ENCODE data around the gene JAK1.
A peak's percentile ranks its signal among the peaks of the same experiment; 100 is the strongest.
"Not testable (repeated sequence)": the region's sequence is repeated elsewhere in the genome, so short reads cannot be mapped to it uniquely, and the experiment has no call there.

The JAK1 gene

GRCh38 chr1:64826991-64827390 lies 139.4 kb downstream of the JAK1 start:
- no peak for DNase-seq

GRCh38 chr1:64823691-64824476 lies 142.5 kb downstream of the JAK1 start:
- peak; percentile 54 for DNase-seq

- no peak for DNase-seq
These were observed 143.7 kb downstream of the JAK1 start for GRCh38 chr1:64822621-64823020.

DNA sequence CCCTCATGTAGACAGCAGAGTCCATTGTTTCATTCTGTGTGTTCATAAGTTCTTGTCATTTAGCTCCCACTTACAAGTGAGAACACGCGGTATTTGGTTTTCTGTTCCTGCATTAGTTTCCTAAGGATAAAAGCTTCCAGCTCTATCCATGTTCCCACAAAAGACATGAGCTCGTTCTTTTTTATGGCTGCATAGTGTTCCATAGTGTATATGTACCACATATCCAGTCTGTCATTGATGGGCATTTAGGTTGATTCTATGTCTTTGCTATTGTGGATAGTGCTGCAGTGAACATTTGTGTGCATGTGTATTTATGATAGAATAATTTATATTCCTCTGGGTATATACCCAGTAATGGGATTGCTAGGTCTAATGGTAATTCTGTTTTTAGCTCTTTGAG lies 145.8 kb downstream of the JAK1 start:
- DNase-seq = not testable (repeated sequence)

DNA sequence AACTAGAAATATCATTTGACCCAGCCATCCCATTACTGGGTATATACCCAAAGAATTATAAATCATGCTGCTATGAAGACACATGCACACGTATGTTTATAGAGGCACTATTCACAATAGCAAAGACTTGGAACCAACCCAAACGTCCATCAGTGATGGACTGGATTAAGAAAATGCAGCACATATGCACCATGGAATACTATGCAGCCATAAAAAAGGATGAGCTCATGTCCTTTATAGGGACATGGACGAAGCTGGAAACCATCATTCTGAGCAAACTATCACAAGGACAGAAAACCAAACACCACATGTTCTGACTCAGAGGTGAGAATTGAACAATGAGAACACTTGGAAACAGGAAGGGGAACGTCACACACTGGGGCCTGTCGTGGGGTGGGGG lies 149.0 kb downstream of the JAK1 start:
- DNase-seq = not testable (repeated sequence)

DNA sequence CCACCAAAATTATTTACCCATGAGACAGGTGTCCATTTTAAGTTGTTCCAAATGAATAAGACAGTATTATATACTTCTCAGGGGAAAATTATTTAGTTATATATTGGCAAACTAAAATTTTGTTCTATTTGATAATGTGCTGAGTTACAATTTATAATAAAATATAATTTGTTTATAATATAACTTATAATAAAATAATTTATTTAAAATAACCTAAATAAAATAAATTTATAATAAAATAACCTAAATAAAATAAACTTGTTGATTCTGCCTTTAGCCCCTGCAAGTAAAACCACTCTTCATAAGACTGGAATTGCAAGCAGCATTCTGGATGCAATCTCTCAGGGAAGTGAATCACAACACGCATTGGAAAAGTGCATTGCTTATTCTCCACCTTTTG lies 151.9 kb downstream of the JAK1 start:
- DNase-seq = no peak

- no peak for DNase-seq
These were observed 155.2 kb downstream of the JAK1 start for GRCh38 chr1:64811131-64811530.

DNA sequence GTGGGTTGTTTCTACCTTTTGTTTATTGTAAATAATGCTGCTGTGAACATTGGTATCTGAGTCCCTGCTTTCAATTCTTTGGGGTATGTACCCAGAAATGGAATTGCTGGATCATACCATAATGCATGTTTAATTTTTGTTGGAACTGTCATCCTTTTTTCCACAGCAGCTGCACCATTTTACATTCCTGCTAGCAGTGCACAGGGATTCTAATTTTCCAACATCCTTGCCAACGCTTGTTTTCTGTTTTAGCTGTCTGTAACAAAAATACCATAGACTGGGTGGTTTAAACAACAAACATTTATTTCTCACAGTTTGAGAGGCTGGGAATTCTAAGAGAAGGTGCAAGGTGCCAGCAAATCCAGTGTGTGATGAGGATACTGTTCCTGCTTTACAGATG lies 156.3 kb downstream of the JAK1 start:
- DNase-seq = no peak

DNA sequence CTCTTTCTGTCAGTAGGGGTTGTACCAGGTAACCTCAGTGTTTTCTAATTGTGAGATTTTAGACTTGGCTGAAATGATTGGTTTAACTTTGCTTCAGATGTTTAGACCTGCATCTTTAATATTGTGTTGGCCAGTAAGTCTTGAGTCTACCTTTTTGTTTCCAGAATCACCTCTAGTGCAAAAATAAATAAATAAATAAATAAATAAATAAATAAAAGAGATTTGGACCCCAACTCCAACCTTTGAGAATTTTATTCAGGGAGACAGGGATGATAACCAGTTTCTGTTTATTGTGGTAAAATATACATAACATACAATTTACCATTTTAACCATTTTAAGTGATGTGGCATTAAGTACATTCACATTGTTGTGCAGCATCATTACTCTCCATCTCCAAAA lies 157.0 kb downstream of the JAK1 start:
- DNase-seq = no peak

DNA sequence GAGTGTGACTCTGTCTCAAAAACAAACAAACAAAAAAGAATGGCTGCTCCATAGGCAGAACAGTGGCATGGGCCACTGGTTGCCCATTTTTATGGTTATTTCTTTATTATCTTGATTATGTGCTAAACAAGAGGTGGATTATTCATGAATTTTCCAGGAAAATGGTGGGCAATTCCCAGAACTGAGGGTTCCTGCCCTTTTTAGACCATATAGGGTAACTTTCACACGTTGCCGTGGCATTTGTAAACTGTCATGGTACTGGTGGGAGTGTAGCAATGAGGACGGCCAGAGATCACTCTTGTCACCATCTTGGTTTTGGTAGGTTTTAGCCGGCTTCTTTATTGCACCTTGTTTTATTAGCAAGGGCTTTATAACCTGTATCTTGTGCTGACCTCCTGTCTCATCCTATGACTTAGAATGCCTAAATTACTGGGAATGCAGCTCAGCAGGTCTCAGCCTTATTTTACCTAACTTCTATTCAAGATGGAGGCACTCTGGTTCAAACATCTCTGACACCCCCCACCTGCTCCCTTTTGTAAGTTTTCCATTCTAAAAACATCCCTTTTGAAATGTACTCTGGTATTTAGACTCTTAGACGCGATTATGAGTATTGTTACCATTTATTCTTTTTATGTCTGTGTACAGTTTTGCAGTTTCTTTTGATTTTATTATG lies 164.4 kb downstream of the JAK1 start:
- no peak for DNase-seq

DNA sequence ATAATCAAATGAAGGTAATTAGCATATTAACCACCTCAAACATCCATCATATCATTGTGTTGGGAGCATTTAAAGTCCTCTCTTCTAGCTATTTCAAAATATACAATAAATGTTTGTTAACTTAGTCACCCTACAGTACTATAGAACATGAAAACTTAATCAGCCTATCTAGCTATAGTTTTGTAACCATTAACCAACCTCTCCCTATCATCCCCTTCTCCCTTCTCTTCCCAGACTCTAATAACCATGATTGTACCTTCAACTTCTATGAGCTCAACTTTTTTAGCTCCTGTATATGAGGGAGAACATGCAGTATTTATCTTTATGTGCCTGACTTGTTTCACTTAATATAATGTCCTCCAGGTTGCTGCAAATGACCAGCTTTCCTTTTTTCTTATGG lies 167.5 kb downstream of the JAK1 start:
- DNase-seq = no peak

DNA sequence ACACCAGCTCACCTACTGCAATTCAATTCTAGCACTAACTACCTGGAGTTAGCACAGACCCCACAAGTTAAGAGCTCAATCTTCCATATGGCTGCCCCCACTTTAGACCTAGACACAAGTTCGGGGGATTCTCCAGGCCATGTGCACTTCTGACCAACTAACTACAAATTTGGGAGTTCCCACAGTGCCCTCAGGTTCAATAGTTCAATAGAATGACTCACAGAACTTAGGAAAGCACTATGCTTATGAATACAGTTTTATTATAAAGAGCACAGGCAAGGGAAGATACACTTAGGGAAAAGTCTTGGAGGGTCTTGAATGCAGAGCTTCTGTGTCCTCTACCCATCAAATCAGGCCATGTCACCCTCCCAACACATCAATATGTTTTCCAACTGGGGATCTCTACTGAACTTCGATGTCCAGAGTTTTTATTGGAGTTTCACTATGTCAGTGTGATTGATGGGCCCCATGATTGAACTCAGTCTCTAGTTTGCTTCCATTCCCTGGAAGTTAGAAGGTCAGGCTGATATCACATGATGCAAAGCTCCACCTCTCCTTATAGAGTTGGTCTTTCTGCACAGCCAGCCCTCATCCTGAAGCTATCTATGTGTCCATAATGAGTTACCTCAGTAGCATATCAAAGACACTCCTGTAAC lies 175.4 kb downstream of the JAK1 start:
- DNase-seq = no peak

Data from activated naive CD4-positive, alpha-beta T cell treated with Interleukin-2 at 50 U/mL for 16 hours (primary cell).